HepG2 (cell line): ENCODE results near the gene DDAH2. TPM values are rescaled to one million over a fixed set of nuclear protein-coding genes. Genes with fewer than 3 reads are reported as not detected.

ENCODE experiments used
- AGO1 ChIP-seq: fragments of 200-400 bp; formaldehyde crosslinking; IDR thresholded peaks from 2 replicates; pipeline ENCODE4 v1.6.1; 2017; ENCODE audit warnings: mild to moderate bottlenecking, low read depth, low read length, moderate library complexity; ENCODE audit not compliant: poor library complexity, severe bottlenecking
- AGO2 ChIP-seq: fragments of 200-400 bp; formaldehyde crosslinking; optimal IDR thresholded peaks from 2 replicates; pipeline ENCODE3; 2017; ENCODE audit warnings: mild to moderate bottlenecking, low read depth, low read length, moderate library complexity
- ARID2 ChIP-seq: sonication (generic); formaldehyde crosslinking; IDR thresholded peaks from 2 replicates; pipeline ENCODE4 v1.8.1; 2022; ENCODE audit warnings: mild to moderate bottlenecking, missing genetic modification reagents, borderline replicate concordance
- EEA1 ChIP-seq: sonication (generic); formaldehyde crosslinking; IDR thresholded peaks from 2 replicates; pipeline ENCODE4 v1.5.1; 2020; ENCODE audit warnings: mild to moderate bottlenecking, missing genetic modification reagents, borderline replicate concordance
- HOXA3 ChIP-seq: sonication (generic); formaldehyde crosslinking; IDR thresholded peaks from 2 replicates; pipeline ENCODE4 v1.5.0; 2020; ENCODE audit warnings: missing genetic modification reagents
- NCOA5 ChIP-seq: sonication (generic); formaldehyde crosslinking; IDR thresholded peaks from 2 replicates; pipeline ENCODE4 v1.4.0; 2020; ENCODE audit warnings: missing genetic modification reagents
- NCOR1 ChIP-seq: fragments of 200-600 bp; sonication (generic); IDR thresholded peaks from 2 replicates; pipeline ENCODE4 v1.7.0; 2017; ENCODE audit warnings: antibody characterized with exemption, low read length, borderline replicate concordance
- NR2F6 ChIP-seq, 2 experiments: IDR thresholded peaks; 2 replicates each; pipeline ENCODE4 v1.6.1; 2016; ENCODE audit warnings: antibody characterized with exemption in 1 of 2, mild to moderate bottlenecking in 1 of 2
- SSRP1 ChIP-seq: IDR thresholded peaks from 2 replicates; pipeline ENCODE4 v1.6.1; 2016; ENCODE audit warnings: control low read depth
- ZNF207 ChIP-seq: fragments of 450-650 bp; IDR thresholded peaks from 2 replicates; pipeline ENCODE4 v1.6.1; 2016; ENCODE audit warnings: antibody characterized with exemption, borderline replicate concordance
- ZNF3 ChIP-seq: IDR thresholded peaks from 2 replicates; pipeline ENCODE4 v1.7.0; 2017; ENCODE audit warnings: inconsistent platforms
- ZNF652 ChIP-seq: IDR thresholded peaks from 2 replicates; pipeline ENCODE4 v1.6.1; 2016; ENCODE audit warnings: low read depth, borderline replicate concordance
- ZNF737 ChIP-seq: sonication (generic); formaldehyde crosslinking; IDR thresholded peaks from 2 replicates; pipeline ENCODE4 v1.5.0; 2020; ENCODE audit warnings: missing genetic modification reagents, mild to moderate bottlenecking, borderline replicate concordance
- polyA plus RNA-seq, 8 experiments: library from polyadenylated mRNA; depleted of rRNA in 3 of 8; stranded (reverse) in 7 of 8; unstranded in 1 of 8; fragments of >200 nt; fragmentation: Illumina TruSeq in 4 of 8; extraction: Trizol in 4 of 8; gene quantifications; 2 replicates each; pipeline versions ENCODE4 v1.2.1 to v1.2.3, GENCODE V29; 2011 to 2016; ENCODE audit warnings: low read depth in 4 of 8, missing spikeins in 1 of 8, mixed read lengths in 1 of 8; ENCODE audit not compliant: insufficient read depth in 1 of 8
- total RNA-seq, 5 experiments: library from RNA; depleted of rRNA; stranded (reverse); fragments of >200 nt; fragmentation: Illumina TruSeq; extraction: Trizol; gene quantifications; 2 replicates each; pipeline ENCODE4 v1.2.3, GENCODE V29; 2016; ENCODE audit warnings: low read depth in 1 of 5
- TF ChIP-seq, protein P1 (sequence below): sonication (generic); formaldehyde crosslinking; conservative IDR thresholded peaks from 2 replicates; pipeline ENCODE4 v1.4.0; 2020; ENCODE audit warnings: mild to moderate bottlenecking, missing genetic modification reagents, moderate library complexity
- TF ChIP-seq, protein P2 (sequence below): sonication (generic); formaldehyde crosslinking; IDR thresholded peaks from 2 replicates; pipeline ENCODE4 v1.5.0; 2020; ENCODE audit warnings: mild to moderate bottlenecking, missing genetic modification reagents
- TF ChIP-seq, protein P3 (sequence below): sonication (generic); formaldehyde crosslinking; IDR thresholded peaks from 2 replicates; pipeline ENCODE4 v1.8.1; 2023; ENCODE audit warnings: mild to moderate bottlenecking, missing genetic modification reagents
- TF ChIP-seq, protein P4 (sequence below): sonication (generic); formaldehyde crosslinking; IDR thresholded peaks from 2 replicates; pipeline ENCODE4 v1.5.0; 2020; ENCODE audit warnings: mild to moderate bottlenecking, missing genetic modification reagents, borderline replicate concordance

The DDAH2 gene
- total and polyA plus RNA-seq, 2 of the 13 experiments (the other 11 are each of a cell fraction or from before 2014, with no cell fraction given) = 16.4 to 21.1 TPM

DNA sequence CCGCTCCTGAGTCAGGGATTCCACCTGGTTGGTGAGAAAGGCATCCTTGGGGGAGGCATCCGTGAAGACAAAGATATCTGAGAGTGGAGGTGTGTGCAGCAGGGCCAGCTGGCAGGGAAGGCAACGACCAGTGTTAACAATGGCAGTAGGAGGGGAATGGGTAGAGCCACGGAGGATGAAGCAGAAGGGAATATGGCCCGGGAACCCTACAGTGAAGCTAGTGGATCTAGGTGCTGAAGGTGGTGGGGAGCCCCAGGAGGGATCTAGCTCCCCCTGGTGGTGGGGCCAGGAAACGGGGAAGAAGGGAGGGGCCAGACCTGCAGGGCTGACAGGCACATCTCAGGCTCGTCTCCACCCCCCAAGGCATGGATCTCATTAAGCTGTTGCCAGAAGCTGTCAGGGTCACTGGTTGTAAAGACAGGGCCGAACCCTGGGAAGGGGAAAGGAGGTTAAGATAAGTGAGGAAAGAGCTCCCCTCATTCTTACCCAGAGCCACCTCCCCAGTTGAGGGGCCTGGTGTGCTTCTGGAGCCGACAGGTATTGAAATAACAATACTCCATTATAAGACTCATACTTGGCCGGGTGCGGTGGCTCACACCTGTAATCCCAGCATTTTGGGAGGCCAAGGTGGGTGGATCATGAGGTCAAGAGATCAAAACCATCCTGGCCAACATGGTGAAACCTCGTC, 40.7 kb upstream of the DDAH2 start (continued):
- TF ChIP-seq, protein P1, sequence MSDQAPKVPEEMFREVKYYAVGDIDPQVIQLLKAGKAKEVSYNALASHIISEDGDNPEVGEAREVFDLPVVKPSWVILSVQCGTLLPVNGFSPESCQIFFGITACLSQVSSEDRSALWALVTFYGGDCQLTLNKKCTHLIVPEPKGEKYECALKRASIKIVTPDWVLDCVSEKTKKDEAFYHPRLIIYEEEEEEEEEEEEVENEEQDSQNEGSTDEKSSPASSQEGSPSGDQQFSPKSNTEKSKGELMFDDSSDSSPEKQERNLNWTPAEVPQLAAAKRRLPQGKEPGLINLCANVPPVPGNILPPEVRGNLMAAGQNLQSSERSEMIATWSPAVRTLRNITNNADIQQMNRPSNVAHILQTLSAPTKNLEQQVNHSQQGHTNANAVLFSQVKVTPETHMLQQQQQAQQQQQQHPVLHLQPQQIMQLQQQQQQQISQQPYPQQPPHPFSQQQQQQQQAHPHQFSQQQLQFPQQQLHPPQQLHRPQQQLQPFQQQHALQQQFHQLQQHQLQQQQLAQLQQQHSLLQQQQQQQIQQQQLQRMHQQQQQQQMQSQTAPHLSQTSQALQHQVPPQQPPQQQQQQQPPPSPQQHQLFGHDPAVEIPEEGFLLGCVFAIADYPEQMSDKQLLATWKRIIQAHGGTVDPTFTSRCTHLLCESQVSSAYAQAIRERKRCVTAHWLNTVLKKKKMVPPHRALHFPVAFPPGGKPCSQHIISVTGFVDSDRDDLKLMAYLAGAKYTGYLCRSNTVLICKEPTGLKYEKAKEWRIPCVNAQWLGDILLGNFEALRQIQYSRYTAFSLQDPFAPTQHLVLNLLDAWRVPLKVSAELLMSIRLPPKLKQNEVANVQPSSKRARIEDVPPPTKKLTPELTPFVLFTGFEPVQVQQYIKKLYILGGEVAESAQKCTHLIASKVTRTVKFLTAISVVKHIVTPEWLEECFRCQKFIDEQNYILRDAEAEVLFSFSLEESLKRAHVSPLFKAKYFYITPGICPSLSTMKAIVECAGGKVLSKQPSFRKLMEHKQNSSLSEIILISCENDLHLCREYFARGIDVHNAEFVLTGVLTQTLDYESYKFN = no peak
- 0 out of 2 replicates have a peak, but pooled peaks have one; percentile 67 for TF ChIP-seq EEA1 (CRISPR knock-in tag)
- no peak for TF ChIP-seq ZNF737
- TF ChIP-seq, protein P2, sequence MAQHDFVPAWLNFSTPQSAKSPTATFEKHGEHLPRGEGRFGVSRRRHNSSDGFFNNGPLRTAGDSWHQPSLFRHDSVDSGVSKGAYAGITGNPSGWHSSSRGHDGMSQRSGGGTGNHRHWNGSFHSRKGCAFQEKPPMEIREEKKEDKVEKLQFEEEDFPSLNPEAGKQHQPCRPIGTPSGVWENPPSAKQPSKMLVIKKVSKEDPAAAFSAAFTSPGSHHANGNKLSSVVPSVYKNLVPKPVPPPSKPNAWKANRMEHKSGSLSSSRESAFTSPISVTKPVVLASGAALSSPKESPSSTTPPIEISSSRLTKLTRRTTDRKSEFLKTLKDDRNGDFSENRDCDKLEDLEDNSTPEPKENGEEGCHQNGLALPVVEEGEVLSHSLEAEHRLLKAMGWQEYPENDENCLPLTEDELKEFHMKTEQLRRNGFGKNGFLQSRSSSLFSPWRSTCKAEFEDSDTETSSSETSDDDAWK (CRISPR knock-in tag) = no peak
- peak; percentile 30; the same call in 1 of the 2 replicates for TF ChIP-seq HOXA3 (CRISPR knock-in tag)
- TF ChIP-seq NCOA5 (CRISPR knock-in tag) = no peak
- no peak for TF ChIP-seq NR2F6 (IDR thresholded peaks at IDR 0.05)
- TF ChIP-seq NR2F6 (CRISPR knock-in tag; IDR thresholded peaks at IDR 0.05) = peak; percentile 51; the same call in 1 of the 2 replicates
- TF ChIP-seq ZNF652 (CRISPR knock-in tag) = peak; percentile 75; the same call in 1 of the 2 replicates
- no peak for TF ChIP-seq AGO1
- no peak for TF ChIP-seq ARID2
- TF ChIP-seq, protein P3, sequence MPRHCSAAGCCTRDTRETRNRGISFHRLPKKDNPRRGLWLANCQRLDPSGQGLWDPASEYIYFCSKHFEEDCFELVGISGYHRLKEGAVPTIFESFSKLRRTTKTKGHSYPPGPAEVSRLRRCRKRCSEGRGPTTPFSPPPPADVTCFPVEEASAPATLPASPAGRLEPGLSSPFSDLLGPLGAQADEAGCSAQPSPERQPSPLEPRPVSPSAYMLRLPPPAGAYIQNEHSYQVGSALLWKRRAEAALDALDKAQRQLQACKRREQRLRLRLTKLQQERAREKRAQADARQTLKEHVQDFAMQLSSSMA (CRISPR knock-in tag) = no peak
- TF ChIP-seq ZNF207 = no peak
- no peak for TF ChIP-seq AGO2
- TF ChIP-seq ZNF3 (CRISPR knock-in tag) = no peak
- no peak for TF ChIP-seq SSRP1 (CRISPR knock-in tag)
- TF ChIP-seq, protein P4, sequence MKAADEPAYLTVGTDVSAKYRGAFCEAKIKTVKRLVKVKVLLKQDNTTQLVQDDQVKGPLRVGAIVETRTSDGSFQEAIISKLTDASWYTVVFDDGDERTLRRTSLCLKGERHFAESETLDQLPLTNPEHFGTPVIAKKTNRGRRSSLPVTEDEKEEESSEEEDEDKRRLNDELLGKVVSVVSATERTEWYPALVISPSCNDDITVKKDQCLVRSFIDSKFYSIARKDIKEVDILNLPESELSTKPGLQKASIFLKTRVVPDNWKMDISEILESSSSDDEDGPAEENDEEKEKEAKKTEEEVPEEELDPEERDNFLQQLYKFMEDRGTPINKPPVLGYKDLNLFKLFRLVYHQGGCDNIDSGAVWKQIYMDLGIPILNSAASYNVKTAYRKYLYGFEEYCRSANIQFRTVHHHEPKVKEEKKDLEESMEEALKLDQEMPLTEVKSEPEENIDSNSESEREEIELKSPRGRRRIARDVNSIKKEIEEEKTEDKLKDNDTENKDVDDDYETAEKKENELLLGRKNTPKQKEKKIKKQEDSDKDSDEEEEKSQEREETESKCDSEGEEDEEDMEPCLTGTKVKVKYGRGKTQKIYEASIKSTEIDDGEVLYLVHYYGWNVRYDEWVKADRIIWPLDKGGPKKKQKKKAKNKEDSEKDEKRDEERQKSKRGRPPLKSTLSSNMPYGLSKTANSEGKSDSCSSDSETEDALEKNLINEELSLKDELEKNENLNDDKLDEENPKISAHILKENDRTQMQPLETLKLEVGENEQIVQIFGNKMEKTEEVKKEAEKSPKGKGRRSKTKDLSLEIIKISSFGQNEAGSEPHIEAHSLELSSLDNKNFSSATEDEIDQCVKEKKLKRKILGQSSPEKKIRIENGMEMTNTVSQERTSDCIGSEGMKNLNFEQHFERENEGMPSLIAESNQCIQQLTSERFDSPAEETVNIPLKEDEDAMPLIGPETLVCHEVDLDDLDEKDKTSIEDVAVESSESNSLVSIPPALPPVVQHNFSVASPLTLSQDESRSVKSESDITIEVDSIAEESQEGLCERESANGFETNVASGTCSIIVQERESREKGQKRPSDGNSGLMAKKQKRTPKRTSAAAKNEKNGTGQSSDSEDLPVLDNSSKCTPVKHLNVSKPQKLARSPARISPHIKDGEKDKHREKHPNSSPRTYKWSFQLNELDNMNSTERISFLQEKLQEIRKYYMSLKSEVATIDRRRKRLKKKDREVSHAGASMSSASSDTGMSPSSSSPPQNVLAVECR (CRISPR knock-in tag) = peak; percentile 55; the same call in 1 of the 2 replicates
- TF ChIP-seq NCOR1 = no peak
